SK-N-SH (cell line): Measurements from ENCODE around the gene CTNNA3.

Experiments
- EP300 ChIP-seq, 2 experiments: IDR thresholded peaks; 2 replicates each; pipeline versions ENCODE4 v1.4.0 to v1.6.1; 2012; ENCODE audit warnings: borderline replicate concordance in 1 of 2, low read depth in 1 of 2, low read length in 1 of 2
- FOXJ3 ChIP-seq: sonication (generic); formaldehyde crosslinking; IDR thresholded peaks from 2 replicates; pipeline ENCODE4 v1.5.1; 2020; ENCODE audit warnings: mild to moderate bottlenecking, missing genetic modification reagents
- SIN3A ChIP-seq: IDR thresholded peaks from 2 replicates; pipeline ENCODE4 v1.6.1; 2012; ENCODE audit warnings: low read depth, mild to moderate bottlenecking, low read length, moderate library complexity, borderline replicate concordance
- TF ChIP-seq, protein P1 (sequence below): fragments of 200-600 bp; sonication (generic); IDR thresholded peaks from 2 replicates; pipeline ENCODE4 v1.6.1; 2017; ENCODE audit warnings: antibody characterized with exemption, mild to moderate bottlenecking, moderate library complexity

DNA sequence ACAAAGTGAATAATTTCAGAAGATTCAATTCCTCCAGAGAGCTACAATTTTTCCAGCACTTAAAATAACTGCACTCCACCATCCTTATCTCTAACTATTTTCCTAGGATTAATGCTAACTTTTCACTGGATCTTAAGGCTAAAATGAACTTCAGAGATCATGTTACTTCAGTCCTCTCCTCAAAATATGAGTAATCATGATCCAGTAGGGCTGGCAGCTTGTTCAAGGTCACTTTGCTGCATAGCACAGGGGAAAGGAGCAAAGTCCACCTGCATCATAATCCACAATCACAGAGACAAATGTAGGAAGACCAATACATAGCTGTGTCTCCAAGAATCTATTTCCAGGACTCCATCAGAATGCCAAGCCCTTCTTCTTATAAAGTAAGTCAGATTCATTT is 619.9 kb downstream of the CTNNA3 start:
- TF ChIP-seq, protein P1, sequence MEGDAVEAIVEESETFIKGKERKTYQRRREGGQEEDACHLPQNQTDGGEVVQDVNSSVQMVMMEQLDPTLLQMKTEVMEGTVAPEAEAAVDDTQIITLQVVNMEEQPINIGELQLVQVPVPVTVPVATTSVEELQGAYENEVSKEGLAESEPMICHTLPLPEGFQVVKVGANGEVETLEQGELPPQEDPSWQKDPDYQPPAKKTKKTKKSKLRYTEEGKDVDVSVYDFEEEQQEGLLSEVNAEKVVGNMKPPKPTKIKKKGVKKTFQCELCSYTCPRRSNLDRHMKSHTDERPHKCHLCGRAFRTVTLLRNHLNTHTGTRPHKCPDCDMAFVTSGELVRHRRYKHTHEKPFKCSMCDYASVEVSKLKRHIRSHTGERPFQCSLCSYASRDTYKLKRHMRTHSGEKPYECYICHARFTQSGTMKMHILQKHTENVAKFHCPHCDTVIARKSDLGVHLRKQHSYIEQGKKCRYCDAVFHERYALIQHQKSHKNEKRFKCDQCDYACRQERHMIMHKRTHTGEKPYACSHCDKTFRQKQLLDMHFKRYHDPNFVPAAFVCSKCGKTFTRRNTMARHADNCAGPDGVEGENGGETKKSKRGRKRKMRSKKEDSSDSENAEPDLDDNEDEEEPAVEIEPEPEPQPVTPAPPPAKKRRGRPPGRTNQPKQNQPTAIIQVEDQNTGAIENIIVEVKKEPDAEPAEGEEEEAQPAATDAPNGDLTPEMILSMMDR: no peak
- TF ChIP-seq EP300 (IDR thresholded peaks at IDR 0.05; ENCODE audit: borderline replicate concordance in 1 of 2, low read depth in 1 of 2, low read length in 1 of 2): no peak
- no peak for TF ChIP-seq SIN3A
- TF ChIP-seq FOXJ3: no peak
